ENCODE measurements around the gene LRRC61.

GRCh38 chr7:150363872-150364271 lies 40.7 kb downstream of the LRRC61 start:
- TF ChIP-seq CTCF (conservative IDR thresholded peaks at IDR 0.05; ENCODE audit: low read depth in 2 of 2) (no peak), ZNF331 (CRISPR knock-in tag; IDR thresholded peaks at IDR 0.05; ENCODE audit: low read depth) (no peak), EZH2phosphoT487 (IDR thresholded peaks at IDR 0.05; ENCODE audit: unreplicated experiment) (no peak), REST (IDR thresholded peaks at IDR 0.05; ENCODE audit: unreplicated experiment) (no peak), NANOG (IDR thresholded peaks at IDR 0.05; ENCODE audit: borderline replicate concordance) (no peak)
